ENCODE measurements around the gene OAF. TPM values are rescaled to one million over a fixed set of nuclear protein-coding genes. Genes with fewer than 3 reads are reported as not detected.

The OAF gene
- total and polyA plus RNA-seq, 9 of the 15 experiments (the other 6 are each of a cell fraction or from before 2014, with no cell fraction given), result 1.1 to 21.6 (median 7.5) TPM

DNA sequence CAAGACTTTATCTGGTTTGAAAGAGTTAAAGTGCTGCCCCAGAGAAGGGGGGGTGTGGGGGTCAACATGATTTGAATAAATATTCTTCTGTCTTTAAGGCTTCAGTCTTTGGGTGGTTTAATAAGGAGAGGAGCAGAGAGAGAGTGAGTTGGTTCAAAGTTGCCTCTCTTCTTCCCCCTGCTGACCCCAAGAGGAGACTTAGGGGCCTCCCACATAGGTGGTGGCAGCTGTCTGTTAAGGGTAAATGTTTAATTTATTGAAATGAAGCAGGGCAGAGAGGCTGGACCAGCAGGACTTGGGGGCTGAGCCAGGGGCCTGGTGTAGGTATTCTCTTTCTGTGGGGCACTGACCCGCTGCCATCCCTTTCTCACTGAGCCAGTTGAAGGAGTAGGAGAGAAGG, 34.6 kb downstream of the OAF start:
- no peaks in the 10 kb centered on the region for H3K36me3 ChIP-seq (ENCODE audit: control insufficient read depth, insufficient read depth, low read length)
- FAIRE-seq (no peak), ATAC-seq (no peak), DNase-seq (ENCODE audit: extremely low read depth in 1 of 4, low spot score in 3 of 4) (no peak)
- ChIA-PET CTCF (ENCODE audit: low intra/inter-chr PET ratio) (no interaction called here), POLR2A (no interaction called here)
- no peaks in the 10 kb centered on the region for H3K9me1 ChIP-seq (ENCODE audit: control insufficient read depth, insufficient read depth, low read length)
- no peak overlapping the region for H3K4me2 ChIP-seq (ENCODE audit: insufficient read depth, low read length)
- H3K27ac ChIP-seq (ENCODE audit: extremely low read depth, low read depth, low read length), result no peak overlapping the region
- H3K4me3 ChIP-seq, result no peak overlapping the region
- TF ChIP-seq ZNF644 (tag; IDR thresholded peaks at IDR 0.05; ENCODE audit: low read depth) (no peak), TCFL5 (CRISPR knock-in tag; conservative IDR thresholded peaks at IDR 0.05) (no peak), SIN3A (IDR thresholded peaks at IDR 0.05; ENCODE audit: borderline replicate concordance in 2 of 2, control insufficient read depth in 1 of 2, low read depth in 2 of 2, low read length in 2 of 2) (no peak), NRF1 (conservative IDR thresholded peaks at IDR 0.05 in 1 of 2, IDR thresholded peaks at IDR 0.05 in 1 of 2) (no peak), ZFX (CRISPR knock-in tag; IDR thresholded peaks at IDR 0.05) (no peak), RBFOX2 (IDR thresholded peaks at IDR 0.05; ENCODE audit: low read depth, low read length) (no peak)
- TF ChIP-seq, protein P1, sequence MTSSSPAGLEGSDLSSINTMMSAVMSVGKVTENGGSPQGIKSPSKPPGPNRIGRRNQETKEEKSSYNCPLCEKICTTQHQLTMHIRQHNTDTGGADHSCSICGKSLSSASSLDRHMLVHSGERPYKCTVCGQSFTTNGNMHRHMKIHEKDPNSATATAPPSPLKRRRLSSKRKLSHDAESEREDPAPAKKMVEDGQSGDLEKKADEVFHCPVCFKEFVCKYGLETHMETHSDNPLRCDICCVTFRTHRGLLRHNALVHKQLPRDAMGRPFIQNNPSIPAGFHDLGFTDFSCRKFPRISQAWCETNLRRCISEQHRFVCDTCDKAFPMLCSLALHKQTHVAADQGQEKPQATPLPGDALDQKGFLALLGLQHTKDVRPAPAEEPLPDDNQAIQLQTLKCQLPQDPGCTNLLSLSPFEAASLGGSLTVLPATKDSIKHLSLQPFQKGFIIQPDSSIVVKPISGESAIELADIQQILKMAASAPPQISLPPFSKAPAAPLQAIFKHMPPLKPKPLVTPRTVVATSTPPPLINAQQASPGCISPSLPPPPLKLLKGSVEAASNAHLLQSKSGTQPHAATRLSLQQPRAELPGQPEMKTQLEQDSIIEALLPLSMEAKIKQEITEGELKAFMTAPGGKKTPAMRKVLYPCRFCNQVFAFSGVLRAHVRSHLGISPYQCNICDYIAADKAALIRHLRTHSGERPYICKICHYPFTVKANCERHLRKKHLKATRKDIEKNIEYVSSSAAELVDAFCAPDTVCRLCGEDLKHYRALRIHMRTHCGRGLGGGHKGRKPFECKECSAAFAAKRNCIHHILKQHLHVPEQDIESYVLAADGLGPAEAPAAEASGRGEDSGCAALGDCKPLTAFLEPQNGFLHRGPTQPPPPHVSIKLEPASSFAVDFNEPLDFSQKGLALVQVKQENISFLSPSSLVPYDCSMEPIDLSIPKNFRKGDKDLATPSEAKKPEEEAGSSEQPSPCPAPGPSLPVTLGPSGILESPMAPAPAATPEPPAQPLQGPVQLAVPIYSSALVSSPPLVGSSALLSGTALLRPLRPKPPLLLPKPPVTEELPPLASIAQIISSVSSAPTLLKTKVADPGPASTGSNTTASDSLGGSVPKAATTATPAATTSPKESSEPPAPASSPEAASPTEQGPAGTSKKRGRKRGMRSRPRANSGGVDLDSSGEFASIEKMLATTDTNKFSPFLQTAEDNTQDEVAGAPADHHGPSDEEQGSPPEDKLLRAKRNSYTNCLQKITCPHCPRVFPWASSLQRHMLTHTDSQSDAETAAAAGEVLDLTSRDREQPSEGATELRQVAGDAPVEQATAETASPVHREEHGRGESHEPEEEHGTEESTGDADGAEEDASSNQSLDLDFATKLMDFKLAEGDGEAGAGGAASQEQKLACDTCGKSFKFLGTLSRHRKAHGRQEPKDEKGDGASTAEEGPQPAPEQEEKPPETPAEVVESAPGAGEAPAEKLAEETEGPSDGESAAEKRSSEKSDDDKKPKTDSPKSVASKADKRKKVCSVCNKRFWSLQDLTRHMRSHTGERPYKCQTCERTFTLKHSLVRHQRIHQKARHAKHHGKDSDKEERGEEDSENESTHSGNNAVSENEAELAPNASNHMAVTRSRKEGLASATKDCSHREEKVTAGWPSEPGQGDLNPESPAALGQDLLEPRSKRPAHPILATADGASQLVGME (CRISPR knock-in tag; IDR thresholded peaks at IDR 0.05), result no peak
- TF ChIP-seq, protein P2, sequence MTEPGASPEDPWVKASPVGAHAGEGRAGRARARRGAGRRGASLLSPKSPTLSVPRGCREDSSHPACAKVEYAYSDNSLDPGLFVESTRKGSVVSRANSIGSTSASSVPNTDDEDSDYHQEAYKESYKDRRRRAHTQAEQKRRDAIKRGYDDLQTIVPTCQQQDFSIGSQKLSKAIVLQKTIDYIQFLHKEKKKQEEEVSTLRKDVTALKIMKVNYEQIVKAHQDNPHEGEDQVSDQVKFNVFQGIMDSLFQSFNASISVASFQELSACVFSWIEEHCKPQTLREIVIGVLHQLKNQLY (CRISPR knock-in tag; conservative IDR thresholded peaks at IDR 0.05), result no peak
- TF ChIP-seq, protein P3, sequence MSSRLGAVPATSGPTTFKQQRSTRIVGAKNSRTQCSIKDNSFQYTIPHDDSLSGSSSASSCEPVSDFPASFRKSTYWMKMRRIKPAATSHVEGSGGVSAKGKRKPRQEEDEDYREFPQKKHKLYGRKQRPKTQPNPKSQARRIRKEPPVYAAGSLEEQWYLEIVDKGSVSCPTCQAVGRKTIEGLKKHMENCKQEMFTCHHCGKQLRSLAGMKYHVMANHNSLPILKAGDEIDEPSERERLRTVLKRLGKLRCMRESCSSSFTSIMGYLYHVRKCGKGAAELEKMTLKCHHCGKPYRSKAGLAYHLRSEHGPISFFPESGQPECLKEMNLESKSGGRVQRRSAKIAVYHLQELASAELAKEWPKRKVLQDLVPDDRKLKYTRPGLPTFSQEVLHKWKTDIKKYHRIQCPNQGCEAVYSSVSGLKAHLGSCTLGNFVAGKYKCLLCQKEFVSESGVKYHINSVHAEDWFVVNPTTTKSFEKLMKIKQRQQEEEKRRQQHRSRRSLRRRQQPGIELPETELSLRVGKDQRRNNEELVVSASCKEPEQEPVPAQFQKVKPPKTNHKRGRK (tag; IDR thresholded peaks at IDR 0.05), result no peak
- in situ Hi-C loops (cut with MboI) (no loop called here), intact Hi-C loops (cut with micrococcal nuclease) (no loop called here)
- H4K20me1 ChIP-seq (replicated peaks; ENCODE audit: control insufficient read depth, insufficient read depth, low read length), result 0 out of 2 replicates have a peak, but pooled peaks cover 14% of the 10 kb centered on the region
- WGBS (ENCODE audit: insufficient coverage, low coverage, missing lambda C conversion rate), result 17% methylated on average over 1 of the region's 1 CpG
- no peak overlapping the region for H3K9ac ChIP-seq (ENCODE audit: insufficient read depth in 1 of 2, low read depth in 2 of 2, low read length in 2 of 2)
- no peaks in the 10 kb centered on the region for H3K9me3 ChIP-seq (replicated peaks; ENCODE audit: control insufficient read depth, insufficient read depth, low read depth, low read length)
- no TSS peak for BruUV-seq (replicated peaks)
- H2AFZ ChIP-seq (ENCODE audit: low read depth, low read length), result no peak overlapping the region
- peaks cover 38 to 77% of the 10 kb centered on the region in 2 experiments for H3K27me3 ChIP-seq (ENCODE audit: control insufficient read depth in 2 of 2, insufficient read depth in 2 of 2, low read length in 2 of 2)
- no peaks in the 10 kb centered on the region for H3K79me2 ChIP-seq (ENCODE audit: control insufficient read depth, insufficient read depth, low read length)
- H3K4me1 ChIP-seq (replicated peaks in 1 of 2; ENCODE audit: control insufficient read depth in 2 of 2, insufficient read depth in 2 of 2, low read length in 2 of 2), result no peaks in the 10 kb centered on the region

Data from K562 (cell line).